Measurements from ENCODE around the gene RPIA. TPM values are rescaled to one million over a fixed set of nuclear protein-coding genes. Genes with fewer than 3 reads are reported as not detected.
A peak's percentile ranks its signal among the peaks of the same experiment; 100 is the strongest.

Gene RPIA
- total RNA-seq, 1 experiment from 2014 or later: 21.3 TPM

GRCh38 chr2:88686320-88686719 is 5.2 kb upstream of the RPIA start:
- H3K36me3 ChIP-seq (ENCODE audit: low read depth): no peaks in the 10 kb centered on the region
- no peak overlapping the region for H2AFZ ChIP-seq
- no peak overlapping the region for H3K27ac ChIP-seq
- no peak overlapping the region for H3K4me2 ChIP-seq
- no peaks in the 10 kb centered on the region for H3K27me3 ChIP-seq (ENCODE audit: insufficient read depth, low read depth)
- peaks cover 10% of the 10 kb centered on the region; the same call in 1 of the 2 replicates for H3K79me2 ChIP-seq (ENCODE audit: low read depth)
- no peaks in the 10 kb centered on the region for H3F3A ChIP-seq (ENCODE audit: insufficient read depth, low read depth)
- no peak for TF ChIP-seq EZH2 (IDR thresholded peaks at IDR 0.05; ENCODE audit: low read depth)
- no peak for TF ChIP-seq CTCF (conservative IDR thresholded peaks at IDR 0.05)
- H3K4me1 ChIP-seq (replicated peaks; ENCODE audit: insufficient read depth): peaks cover 8% of the 10 kb centered on the region; the same call in 1 of the 2 replicates
- H3K4me3 ChIP-seq: no peak overlapping the region
- CTCF ChIA-PET: no interaction called here
- no peaks in the 10 kb centered on the region for H3K9me2 ChIP-seq (ENCODE audit: insufficient read depth)
- no peak for DNase-seq
- H4K20me1 ChIP-seq (ENCODE audit: insufficient read depth): no peaks in the 10 kb centered on the region
- peaks cover 6% of the 10 kb centered on the region; the same call in 1 of the 2 replicates for H3K9me3 ChIP-seq (ENCODE audit: insufficient read depth, low read depth)
- BruUV-seq (replicated peaks): no TSS peak
- POLR2A ChIA-PET (ENCODE audit: unreplicated experiment): no interaction called here
- intact Hi-C loops (cut with micrococcal nuclease; ENCODE audit: unreplicated experiment): no loop called here

GRCh38 chr2:88687384-88687783 is 4.1 kb upstream of the RPIA start:
- Histone ChIP-seq H3K4me3 (no peak overlapping the region), H4K20me1 (ENCODE audit: insufficient read depth) (no peaks in the 10 kb centered on the region), H3K9me2 (ENCODE audit: insufficient read depth) (no peaks in the 10 kb centered on the region), H3K27ac (no peak overlapping the region), H3K4me2 (no peak overlapping the region), H3K4me1 (replicated peaks; ENCODE audit: insufficient read depth) (peaks cover 8% of the 10 kb centered on the region; the same call in 1 of the 2 replicates), H3K9me3 (ENCODE audit: insufficient read depth, low read depth) (peaks cover 6% of the 10 kb centered on the region; the same call in 1 of the 2 replicates), H3F3A (ENCODE audit: insufficient read depth, low read depth) (no peaks in the 10 kb centered on the region), H3K27me3 (ENCODE audit: insufficient read depth, low read depth) (no peaks in the 10 kb centered on the region), H2AFZ (no peak overlapping the region), H3K36me3 (ENCODE audit: low read depth) (no peaks in the 10 kb centered on the region), H3K79me2 (ENCODE audit: low read depth) (peaks cover 17% of the 10 kb centered on the region)
- DNase-seq: no peak
- ChIA-PET POLR2A (ENCODE audit: unreplicated experiment) (no interaction called here), CTCF (no interaction called here)
- no peak for TF ChIP-seq EZH2 (IDR thresholded peaks at IDR 0.05; ENCODE audit: low read depth)
- TF ChIP-seq CTCF (conservative IDR thresholded peaks at IDR 0.05): no peak
- no TSS peak for BruUV-seq (replicated peaks)
- intact Hi-C loops (cut with micrococcal nuclease; ENCODE audit: unreplicated experiment): no loop called here

- peak; percentile 49 to 68 for DNase-seq
- Histone ChIP-seq H3K9me2 (ENCODE audit: insufficient read depth) (no peaks in the 10 kb centered on the region), H3K27ac (peak overlapping the region; percentile 61), H3K4me3 (peak overlapping the region; percentile 84), H3K9me3 (ENCODE audit: insufficient read depth, low read depth) (no peaks in the 10 kb centered on the region), H3K4me2 (peak overlapping the region; percentile 81), H3K79me2 (ENCODE audit: low read depth) (peaks cover 51% of the 10 kb centered on the region), H3K4me1 (replicated peaks; ENCODE audit: insufficient read depth) (peaks cover 19% of the 10 kb centered on the region), H4K20me1 (ENCODE audit: insufficient read depth) (0 out of 2 replicates have a peak, but pooled peaks cover 5% of the 10 kb centered on the region), H3F3A (ENCODE audit: insufficient read depth, low read depth) (no peaks in the 10 kb centered on the region), H3K36me3 (ENCODE audit: low read depth) (no peaks in the 10 kb centered on the region), H3K27me3 (ENCODE audit: insufficient read depth, low read depth) (no peaks in the 10 kb centered on the region), H2AFZ (peak overlapping the region; percentile 98)
- intact Hi-C loops (cut with micrococcal nuclease; ENCODE audit: unreplicated experiment): loop anchor here (5.0 kb wide), 1 partner anchor 47 kb away; no protein-coding TSS in a partner anchor
- CTCF ChIA-PET: no interaction called here
- TF ChIP-seq EZH2 (IDR thresholded peaks at IDR 0.05; ENCODE audit: low read depth): no peak
- peak; percentile 55 for TF ChIP-seq CTCF (conservative IDR thresholded peaks at IDR 0.05)
- POLR2A ChIA-PET (ENCODE audit: unreplicated experiment): interaction anchor here (0.5 to 0.6 kb wide), 2 partner anchors 42 to 63 kb away, joined by 4 to 6 read pairs; no protein-coding TSS in a partner anchor
- BruUV-seq (replicated peaks): TSS peak; percentile 86
Measured at GRCh38 chr2:88690591-88691338, 708 bp upstream of the RPIA start.
